NB4 (cell line): ENCODE data around the gene GABBR2.

ENCODE experiments used
- DNase-seq: peaks from one replicate; pipeline ENCODE4 v3.0.0; 2010; ENCODE audit warnings: low read depth
- H3K4me3 ChIP-seq: one replicate; pipeline ENCODE4 v1.5.1; 2011; ENCODE audit warnings: mild to moderate bottlenecking, low read depth, low read length, moderate library complexity
- CTCF ChIP-seq: IDR thresholded peaks from one replicate; pipeline ENCODE4 v1.5.1; 2012; ENCODE audit warnings: low read depth, low read length
- MAX ChIP-seq: IDR thresholded peaks from 2 replicates; pipeline ENCODE4 v1.6.1; 2011; ENCODE audit warnings: low read depth, low read length
- MYC ChIP-seq: IDR thresholded peaks from 2 replicates; pipeline ENCODE4 v1.6.1; 2011; ENCODE audit warnings: low read depth, low read length
- POLR2A ChIP-seq: IDR thresholded peaks from 2 replicates; pipeline ENCODE4 v1.6.1; 2011; ENCODE audit warnings: mild to moderate bottlenecking; ENCODE audit not compliant: insufficient read length; ENCODE audit errors: extremely low read depth

The GABBR2 gene

DNA sequence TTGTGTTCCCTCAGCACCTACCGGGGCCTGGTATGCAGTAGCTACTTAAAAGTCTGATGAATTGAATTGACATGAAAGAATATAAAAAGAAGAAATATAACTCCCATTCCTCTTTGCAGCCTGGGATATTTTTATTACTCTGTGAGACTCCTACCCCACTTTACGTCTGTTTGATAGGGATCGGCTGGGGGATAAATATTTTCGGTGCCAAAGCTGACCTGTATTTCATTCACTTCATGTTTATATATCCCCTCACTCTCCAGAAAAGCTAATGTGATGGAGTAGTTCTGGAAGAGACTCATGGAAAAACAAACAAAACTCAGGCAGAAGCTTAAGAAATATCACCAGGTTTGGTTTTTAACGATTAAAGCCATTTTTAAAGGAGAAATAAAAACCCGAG is 345.1 kb downstream of the GABBR2 start:
- no peak for DNase-seq
- no peak for TF ChIP-seq POLR2A
- TF ChIP-seq MYC: no peak

GRCh38 chr9:98362624-98363252 is 346.0 kb downstream of the GABBR2 start:
- no peak overlapping the region for H3K4me3 ChIP-seq
- TF ChIP-seq MAX (no peak), CTCF (no peak), MYC (no peak), POLR2A (no peak)
- DNase-seq: no peak

More for the DNA sequence above, 345.1 kb downstream of the GABBR2 start:
- H3K4me3 ChIP-seq: no peak overlapping the region

- no peak for TF ChIP-seq POLR2A
- TF ChIP-seq MYC: no peak
- no peak for TF ChIP-seq CTCF
- TF ChIP-seq MAX: no peak
- H3K4me3 ChIP-seq: no peak overlapping the region
- no peak for DNase-seq
Measured at GRCh38 chr9:98361645-98362044, 347.1 kb downstream of the GABBR2 start.

GRCh38 chr9:98360176-98360708 is 348.5 kb downstream of the GABBR2 start:
- TF ChIP-seq MYC: no peak
- TF ChIP-seq POLR2A: no peak
- TF ChIP-seq CTCF: no peak
- TF ChIP-seq MAX: no peak
- no peak for DNase-seq
- H3K4me3 ChIP-seq: no peak overlapping the region

DNA sequence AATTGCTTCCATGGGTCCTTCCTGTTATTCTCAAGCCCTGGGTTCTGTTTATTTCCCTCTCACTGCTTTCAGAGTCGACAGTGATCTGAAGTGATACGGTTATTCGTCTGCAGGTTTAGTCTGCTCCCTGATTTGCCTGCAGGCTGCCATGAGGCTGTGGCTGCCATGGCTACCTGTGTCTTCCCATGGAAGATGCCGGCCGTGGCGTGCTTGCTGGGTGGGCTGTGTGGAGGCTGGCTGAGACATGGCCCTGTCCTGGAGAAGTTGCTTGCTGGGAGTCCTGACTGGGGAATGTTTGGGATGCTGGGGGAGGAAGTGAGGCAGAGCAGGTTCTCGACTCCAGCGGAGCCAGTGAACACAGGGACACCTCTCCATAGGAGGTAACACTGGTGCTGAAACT is 349.2 kb downstream of the GABBR2 start:
- DNase-seq: no peak
- no peak overlapping the region for H3K4me3 ChIP-seq
- TF ChIP-seq MAX (no peak), POLR2A (no peak), CTCF (no peak), MYC (no peak)

GRCh38 chr9:98357921-98358535 is 350.7 kb downstream of the GABBR2 start:
- TF ChIP-seq MYC (no peak), POLR2A (no peak), CTCF (no peak), MAX (no peak)
- no peak overlapping the region for H3K4me3 ChIP-seq
- no peak for DNase-seq
